Measurements from ENCODE around the gene FOXN4.
A peak's percentile ranks its signal among the peaks of the same experiment; 100 is the strongest.

Gene FOXN4

DNA sequence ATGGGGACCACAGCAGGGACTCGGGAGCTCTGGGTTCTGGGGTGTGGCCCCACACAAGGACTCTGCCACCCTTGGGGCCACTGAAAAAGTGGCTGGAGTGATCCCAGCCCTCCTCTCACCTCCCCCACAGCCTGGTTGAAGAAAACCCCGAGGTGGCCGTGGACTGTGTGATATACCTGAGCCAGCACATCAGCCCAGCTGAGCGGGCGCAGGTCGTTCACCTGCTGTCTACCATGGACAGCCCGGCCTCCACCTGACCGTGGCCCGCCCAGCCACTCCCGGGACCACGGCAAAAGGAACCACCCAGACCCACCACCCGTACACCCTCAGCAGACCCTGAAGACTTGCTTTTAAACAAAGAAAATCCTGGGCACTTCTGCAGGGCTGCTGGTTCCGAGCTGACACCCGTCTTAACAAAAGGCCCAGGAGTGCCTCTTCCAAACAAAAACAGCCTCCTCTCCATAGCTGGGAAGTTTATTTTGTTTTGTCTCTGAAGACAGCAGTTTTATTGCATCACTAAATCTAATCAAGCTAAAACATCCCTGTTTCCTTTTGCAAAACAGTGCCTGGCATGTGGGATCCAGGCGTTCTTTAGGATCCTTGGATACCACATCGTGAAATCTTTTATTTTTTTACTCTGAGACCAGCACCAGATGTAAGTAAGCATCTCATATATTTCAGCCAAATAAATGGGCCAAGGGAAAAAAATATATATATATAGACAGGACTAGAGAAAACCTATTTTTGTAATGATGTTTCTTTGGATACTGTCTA lies 42.8 kb downstream of the FOXN4 start:
- TF ChIP-seq, protein P1, sequence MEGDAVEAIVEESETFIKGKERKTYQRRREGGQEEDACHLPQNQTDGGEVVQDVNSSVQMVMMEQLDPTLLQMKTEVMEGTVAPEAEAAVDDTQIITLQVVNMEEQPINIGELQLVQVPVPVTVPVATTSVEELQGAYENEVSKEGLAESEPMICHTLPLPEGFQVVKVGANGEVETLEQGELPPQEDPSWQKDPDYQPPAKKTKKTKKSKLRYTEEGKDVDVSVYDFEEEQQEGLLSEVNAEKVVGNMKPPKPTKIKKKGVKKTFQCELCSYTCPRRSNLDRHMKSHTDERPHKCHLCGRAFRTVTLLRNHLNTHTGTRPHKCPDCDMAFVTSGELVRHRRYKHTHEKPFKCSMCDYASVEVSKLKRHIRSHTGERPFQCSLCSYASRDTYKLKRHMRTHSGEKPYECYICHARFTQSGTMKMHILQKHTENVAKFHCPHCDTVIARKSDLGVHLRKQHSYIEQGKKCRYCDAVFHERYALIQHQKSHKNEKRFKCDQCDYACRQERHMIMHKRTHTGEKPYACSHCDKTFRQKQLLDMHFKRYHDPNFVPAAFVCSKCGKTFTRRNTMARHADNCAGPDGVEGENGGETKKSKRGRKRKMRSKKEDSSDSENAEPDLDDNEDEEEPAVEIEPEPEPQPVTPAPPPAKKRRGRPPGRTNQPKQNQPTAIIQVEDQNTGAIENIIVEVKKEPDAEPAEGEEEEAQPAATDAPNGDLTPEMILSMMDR (IDR thresholded peaks at IDR 0.05; ENCODE audit: extremely low read depth, missing control alignments): no peak
- no peak for DNase-seq (ENCODE audit: low spot score)

DNA sequence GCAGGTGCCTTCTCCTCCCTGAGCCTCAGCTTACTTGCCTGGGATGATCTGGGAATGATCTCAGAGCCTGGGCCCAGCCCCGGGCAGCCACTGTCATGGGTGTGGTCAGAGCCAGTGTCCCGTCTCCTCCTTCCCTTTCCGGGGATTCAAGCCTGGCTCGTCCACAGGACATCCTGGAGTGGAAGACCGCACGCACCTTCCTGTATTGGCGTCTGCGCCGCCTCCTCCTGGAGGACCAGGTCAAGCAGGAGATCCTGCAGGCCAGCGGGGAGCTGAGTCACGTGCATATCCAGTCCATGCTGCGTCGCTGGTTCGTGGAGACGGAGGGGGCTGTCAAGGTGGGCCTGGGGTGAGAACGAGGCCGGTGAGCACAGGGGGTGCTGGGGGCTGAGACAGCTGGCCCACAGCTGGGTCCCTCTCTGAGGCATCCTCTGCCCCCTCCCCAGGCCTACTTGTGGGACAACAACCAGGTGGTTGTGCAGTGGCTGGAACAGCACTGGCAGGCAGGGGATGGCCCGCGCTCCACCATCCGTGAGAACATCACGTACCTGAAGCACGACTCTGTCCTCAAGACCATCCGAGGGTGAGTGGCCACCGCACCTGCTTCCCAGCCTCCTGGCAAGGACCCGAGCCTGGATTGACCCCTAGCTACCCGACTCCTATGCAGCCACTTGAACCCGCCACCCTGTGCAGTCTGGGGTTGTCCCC lies 44.0 kb downstream of the FOXN4 start:
- TF ChIP-seq, protein P1 (IDR thresholded peaks at IDR 0.05; ENCODE audit: extremely low read depth, missing control alignments): no peak
- DNase-seq (ENCODE audit: low spot score): no peak

DNA sequence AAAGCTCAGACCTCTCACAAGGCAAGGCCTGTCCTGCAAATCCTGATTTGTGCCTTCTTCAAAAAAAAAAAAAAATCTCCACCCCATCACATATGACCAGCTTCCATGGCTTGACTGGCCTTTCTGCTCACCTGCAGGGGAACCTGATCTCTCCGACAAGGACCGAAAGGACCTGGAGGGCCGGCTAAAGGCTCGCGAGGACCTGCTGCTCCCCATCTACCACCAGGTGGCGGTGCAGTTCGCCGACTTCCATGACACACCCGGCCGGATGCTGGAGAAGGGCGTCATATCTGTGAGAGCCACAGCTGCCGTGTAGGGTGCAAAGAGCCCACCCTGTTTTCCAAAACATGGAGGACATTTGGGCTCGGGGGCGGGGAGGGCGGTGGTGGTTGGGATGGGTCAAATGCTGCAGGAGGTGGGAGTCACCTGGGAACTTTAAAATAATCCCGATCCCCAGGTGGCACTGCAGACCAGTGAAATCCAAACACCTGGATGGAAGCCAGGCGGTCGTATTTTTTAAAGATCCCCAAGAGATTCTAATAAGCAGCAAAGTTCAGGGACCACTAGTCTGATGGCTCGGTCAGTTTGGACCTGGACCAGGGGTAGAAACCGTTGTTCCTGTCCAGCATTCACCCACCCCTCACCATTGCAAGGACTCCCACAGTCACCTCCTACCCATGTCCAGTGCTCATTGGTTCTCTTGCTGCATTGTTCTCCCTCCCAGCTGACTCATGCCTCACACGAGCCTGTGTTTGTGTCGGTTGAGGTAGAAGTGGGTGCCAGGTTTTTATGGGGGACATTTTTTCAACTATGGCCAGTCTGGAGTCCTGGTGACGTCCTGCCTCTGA lies 44.8 kb downstream of the FOXN4 start:
- TF ChIP-seq, protein P1 (IDR thresholded peaks at IDR 0.05; ENCODE audit: extremely low read depth, missing control alignments): peak; percentile 54
- peak; percentile 82 for DNase-seq (ENCODE audit: low spot score)

DNA sequence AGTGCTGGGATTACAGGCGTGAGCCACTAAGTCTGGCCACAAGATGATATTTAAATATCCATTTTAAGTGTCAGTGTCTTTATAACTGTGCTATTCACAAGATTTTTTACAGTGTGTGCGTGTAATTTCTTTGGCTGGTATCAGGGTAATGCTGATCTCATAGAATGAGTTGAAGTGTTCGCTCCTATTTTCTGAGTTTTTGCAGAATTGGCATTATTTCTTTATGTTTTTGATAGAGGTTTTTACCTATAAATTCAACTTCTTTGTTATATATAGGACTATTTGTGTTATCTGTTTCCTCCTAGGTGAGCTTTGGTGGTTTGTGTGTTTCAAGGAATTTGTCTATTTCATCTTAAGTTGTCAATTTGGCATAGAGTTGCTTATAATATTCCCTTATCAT lies 45.6 kb downstream of the FOXN4 start:
- DNase-seq (ENCODE audit: low spot score): no peak
- TF ChIP-seq, protein P1 (IDR thresholded peaks at IDR 0.05; ENCODE audit: extremely low read depth, missing control alignments): no peak

DNA sequence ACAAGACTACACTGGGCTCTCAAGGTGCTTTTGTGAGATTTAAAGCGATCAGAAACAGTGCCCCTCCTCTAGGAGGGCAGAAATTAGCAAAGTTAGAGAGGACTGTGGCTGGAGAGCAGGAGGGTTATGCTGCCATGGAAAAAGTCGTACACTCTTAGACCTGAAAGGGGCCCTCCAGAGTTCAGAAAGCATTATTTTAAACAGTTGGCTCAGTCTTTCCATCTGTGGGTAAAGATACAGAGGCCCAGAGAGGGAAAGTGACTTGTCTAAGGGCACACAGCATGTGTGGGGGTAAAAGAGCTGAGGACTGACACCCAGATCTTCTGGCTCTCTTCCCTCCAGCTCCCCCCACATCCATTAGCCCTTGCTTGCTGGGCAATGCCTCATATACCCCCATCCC lies 47.1 kb downstream of the FOXN4 start:
- TF ChIP-seq, protein P1 (IDR thresholded peaks at IDR 0.05; ENCODE audit: extremely low read depth, missing control alignments): no peak

DNA sequence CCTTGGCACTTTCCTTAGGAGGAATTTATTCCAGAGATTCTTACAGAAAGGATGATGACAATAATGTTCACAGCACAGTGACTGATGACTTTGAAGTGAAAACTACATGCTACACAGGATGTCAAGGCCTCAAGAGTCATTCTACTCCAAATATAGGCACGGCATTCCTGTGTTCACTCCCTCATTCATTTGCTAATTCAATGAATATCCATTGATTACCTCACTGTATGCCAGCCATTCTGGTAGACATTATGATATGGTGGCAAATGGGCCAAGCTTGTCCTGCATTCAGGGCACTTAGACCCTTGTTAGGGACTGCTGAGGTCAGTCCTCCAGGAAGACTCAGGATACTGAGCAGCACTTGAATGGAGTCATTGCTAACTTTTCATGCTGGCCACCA lies 48.0 kb downstream of the FOXN4 start:
- DNase-seq (ENCODE audit: low spot score): no peak
- TF ChIP-seq, protein P1 (IDR thresholded peaks at IDR 0.05; ENCODE audit: extremely low read depth, missing control alignments): no peak

More for the DNA sequence above, 47.1 kb downstream of the FOXN4 start:
- no peak for DNase-seq (ENCODE audit: low spot score)

Data from GM20000 (cell line).